CD4-positive, alpha-beta memory T cell (primary cell): ENCODE measurements around the gene UNC50. TPM values are rescaled to one million over a fixed set of nuclear protein-coding genes. Genes with fewer than 3 reads are reported as not detected.
A peak's percentile ranks its signal among the peaks of the same experiment; 100 is the strongest.
"Not testable (repeated sequence)": the region's sequence is repeated elsewhere in the genome, so short reads cannot be mapped to it uniquely, and the experiment has no call there.

Experiments used
- CTCF ChIA-PET: fragments of 350-600 bp; sonication (Branson Sonifier 250); formaldehyde crosslinking; loops from one replicate; lab custom pipeline; 2021; ENCODE audit warnings: inconsistent platforms; ENCODE audit not compliant: partially characterized antibody; lab: Charles Lee
- POLR2A ChIA-PET: fragments of 350-600 bp; sonication (Branson Sonifier 250); formaldehyde crosslinking; loops from one replicate; lab custom pipeline; 2021; ENCODE audit not compliant: partially characterized antibody; lab: Charles Lee
- DNase-seq, 5 donors: peaks; one replicate each; pipeline versions ENCODE4 v3.0.0 to v3.0.0-alpha.2; 2020 to 2022; ENCODE audit warnings: mixed read lengths in 1 of 5
- H3K27ac ChIP-seq: one replicate; pipeline ENCODE4 v1.7.0; 2013; ENCODE audit warnings: low read depth, low read length
- H3K27me3 ChIP-seq: 2 replicates; pipeline ENCODE4 v1.7.0; 2013; ENCODE audit warnings: mild to moderate bottlenecking, low read length, moderate library complexity; ENCODE audit not compliant: insufficient read depth
- H3K36me3 ChIP-seq: 2 replicates; pipeline ENCODE4 v1.7.0; 2013; ENCODE audit warnings: mild to moderate bottlenecking, low read length, moderate library complexity; ENCODE audit not compliant: insufficient read depth
- H3K4me1 ChIP-seq: 2 replicates; pipeline ENCODE4 v1.7.0; 2013; ENCODE audit warnings: mild to moderate bottlenecking, low read length, moderate library complexity; ENCODE audit not compliant: insufficient read depth
- H3K4me3 ChIP-seq, 2 donors: one replicate each; pipeline ENCODE4 v1.7.0; 2013; ENCODE audit warnings: low read length in 2 of 2, mild to moderate bottlenecking in 1 of 2
- H3K9me3 ChIP-seq, 2 donors: one replicate each; pipeline ENCODE4 v1.7.0; 2013; ENCODE audit warnings: low read length in 2 of 2, control low read depth in 1 of 2; ENCODE audit not compliant: control insufficient read depth in 1 of 2
- H3K27ac Mint-ChIP-seq, 7 donors: one replicate each; pipeline ENCODE4 v1.8.0; 2020 to 2021; ENCODE audit warnings: mixed read lengths in 7 of 7, mild to moderate bottlenecking in 6 of 7, inconsistent platforms in 3 of 7, moderate library complexity in 3 of 7
- H3K27me3 Mint-ChIP-seq, 2 donors: one replicate each; pipeline ENCODE4 v1.8.0; 2020 to 2021; ENCODE audit warnings: mixed read lengths in 2 of 2
- H3K36me3 Mint-ChIP-seq, 2 donors: one replicate each; pipeline ENCODE4 v1.8.0; 2020 to 2021; ENCODE audit warnings: mixed read lengths in 2 of 2, inconsistent platforms in 1 of 2, mild to moderate bottlenecking in 1 of 2
- H3K4me1 Mint-ChIP-seq, 4 donors: one replicate each; pipeline ENCODE4 v1.8.0; 2020 to 2021; ENCODE audit warnings: mixed read lengths in 4 of 4, mild to moderate bottlenecking in 1 of 4
- H3K4me3 Mint-ChIP-seq, 8 donors: one replicate each; pipeline ENCODE4 v1.8.0; 2020 to 2021; ENCODE audit warnings: mixed read lengths in 8 of 8, mild to moderate bottlenecking in 7 of 8, moderate library complexity in 6 of 8, inconsistent platforms in 3 of 8
- H3K9me3 Mint-ChIP-seq, 8 donors: one replicate each; pipeline ENCODE4 v1.8.0; 2020 to 2021; ENCODE audit warnings: mixed read lengths in 8 of 8, mild to moderate bottlenecking in 5 of 8, inconsistent platforms in 3 of 8, moderate library complexity in 1 of 8
- intact Hi-C: fragments of 100-400 bp; cut with micrococcal nuclease; formaldehyde crosslinking; loops from one replicate; pipeline ENCODE4 v1.15.1; 2023
- polyA plus RNA-seq, 2 donors: library from polyadenylated mRNA; unstranded; fragments of 300-500 nt; fragmentation: Illumina TruSeq; gene quantifications; one replicate each; pipeline ENCODE4 v1.2.3, GENCODE V29; 2021
- total RNA-seq, 2 experiments: library from RNA; stranded (reverse); gene quantifications; one replicate each; pipeline ENCODE4 v1.2.3, GENCODE V29; 2021

Gene UNC50
- total and polyA plus RNA-seq, 4 experiments from 2014 or later = 41.8 to 48.8 (median 45.4) TPM

GRCh38 chr2:98594665-98595064, 13.7 kb upstream of the UNC50 start:
- H3K27ac ChIP-seq, POLR2A ChIA-PET, H3K4me1 ChIP-seq, CTCF ChIA-PET, H3K4me3 Mint-ChIP-seq, H3K4me3 ChIP-seq, intact Hi-C loops, H3K27me3 ChIP-seq, H3K9me3 ChIP-seq, H3K27me3 Mint-ChIP-seq, DNase-seq: not testable (repeated sequence)
- H3K36me3 ChIP-seq = peaks cover 33% of the 10 kb centered on the region
- Mint-ChIP-seq H3K36me3 (peaks cover 63 to 65% of the 10 kb centered on the region in 2 donors), H3K9me3 (peaks cover 3 to 11% (median 5%) of the 10 kb centered on the region in 8 donors), H3K4me1 (peaks cover 11 to 20% (median 12%) of the 10 kb centered on the region in 4 donors), H3K27ac (peak overlapping the region in 1 of 7 donors; percentile 22)

- Mint-ChIP-seq H3K27ac (peak overlapping the region in 6 of 7 donors; percentile 8 to 88 (median 73)), H3K4me3 (peak overlapping the region in 1 of 8 donors; percentile 32), H3K27me3 (no peaks in the 10 kb centered on the region), H3K36me3 (peaks cover 23 to 60% of the 10 kb centered on the region in 2 donors), H3K9me3 (peaks cover 0 to 3% (median 2%) of the 10 kb centered on the region in 8 donors), H3K4me1 (peaks cover 8 to 13% (median 11%) of the 10 kb centered on the region in 4 donors)
- CTCF ChIA-PET = interaction anchor here (0.6 to 1.2 kb wide), 2 partner anchors 8 to 9 kb away, joined by 3 to 4 read pairs; no protein-coding TSS in a partner anchor
- H3K9me3 ChIP-seq = peaks cover 0 to 4% of the 10 kb centered on the region in 2 donors
- DNase-seq = no peak
- no peaks in the 10 kb centered on the region for H3K27me3 ChIP-seq
- peaks cover 15% of the 10 kb centered on the region for H3K36me3 ChIP-seq
- H3K4me3 ChIP-seq = no peak overlapping the region
- no peaks in the 10 kb centered on the region for H3K4me1 ChIP-seq
- intact Hi-C loops = no loop called here
- POLR2A ChIA-PET = interaction anchor here (0.7 kb wide), 1 partner anchor 17 kb away, joined by 3 read pairs; no protein-coding TSS in a partner anchor
- no peak overlapping the region for H3K27ac ChIP-seq
Measured at GRCh38 chr2:98598781-98599428, 9.5 kb upstream of the UNC50 start.

- Mint-ChIP-seq H3K27ac (peak overlapping the region in 5 of 7 donors; percentile 55 to 77 (median 75)), H3K9me3 (no peaks in the 10 kb centered on the region), H3K27me3 (no peaks in the 10 kb centered on the region), H3K4me3 (no peak overlapping the region), H3K4me1 (peaks cover 24 to 35% (median 27%) of the 10 kb centered on the region in 4 donors), H3K36me3 (peaks cover 13 to 55% of the 10 kb centered on the region in 2 donors)
- POLR2A ChIA-PET = no interaction called here
- no peaks in the 10 kb centered on the region for H3K9me3 ChIP-seq
- H3K4me1 ChIP-seq = peaks cover 21% of the 10 kb centered on the region
- intact Hi-C loops = loop anchor here (1.0 kb wide), 1 partner anchor 188 kb away; no protein-coding TSS in a partner anchor
- H3K27me3 ChIP-seq = no peaks in the 10 kb centered on the region
- CTCF ChIA-PET = interaction anchor here (0.8 to 1.1 kb wide), 2 partner anchors 44 to 190 kb away, joined by 3 read pairs; no protein-coding TSS in a partner anchor
- H3K27ac ChIP-seq = no peak overlapping the region
- no peak overlapping the region for H3K4me3 ChIP-seq
- H3K36me3 ChIP-seq = peaks cover 15% of the 10 kb centered on the region
- DNase-seq = no peak
Measured at GRCh38 chr2:98601532-98602132, 6.8 kb upstream of the UNC50 start.

GRCh38 chr2:98604547-98604946, 3.8 kb upstream of the UNC50 start:
- no peaks in the 10 kb centered on the region for H3K27me3 Mint-ChIP-seq
- CTCF ChIA-PET = no interaction called here

GRCh38 chr2:98605076-98605475, 3.3 kb upstream of the UNC50 start:
- Mint-ChIP-seq H3K27ac (peak overlapping the region; percentile 23 to 89 (median 74)), H3K9me3 (no peaks in the 10 kb centered on the region), H3K36me3 (peaks cover 0 to 39% of the 10 kb centered on the region in 2 donors), H3K27me3 (no peaks in the 10 kb centered on the region), H3K4me1 (peaks cover 37 to 67% (median 42%) of the 10 kb centered on the region in 4 donors), H3K4me3 (peak overlapping the region in 1 of 8 donors; percentile 16)
- Histone ChIP-seq H3K4me3 (no peak overlapping the region), H3K27me3 (no peaks in the 10 kb centered on the region), H3K4me1 (peaks cover 45% of the 10 kb centered on the region), H3K36me3 (peaks cover 7% of the 10 kb centered on the region), H3K27ac (no peak overlapping the region), H3K9me3 (no peaks in the 10 kb centered on the region)
- CTCF ChIA-PET = no interaction called here
- POLR2A ChIA-PET = no interaction called here
- intact Hi-C loops = loop anchor here (5.0 kb wide), 1 partner anchor 143 kb away; no protein-coding TSS in a partner anchor
- no peak for DNase-seq

More at GRCh38 chr2:98604547-98604946, 3.8 kb upstream of the UNC50 start:
- Histone ChIP-seq H3K27ac (no peak overlapping the region), H3K9me3 (no peaks in the 10 kb centered on the region), H3K4me3 (no peak overlapping the region), H3K27me3 (no peaks in the 10 kb centered on the region), H3K4me1 (peaks cover 40% of the 10 kb centered on the region), H3K36me3 (peaks cover 11% of the 10 kb centered on the region)
- intact Hi-C loops = no loop called here
- Mint-ChIP-seq H3K36me3 (peaks cover 0 to 44% of the 10 kb centered on the region in 2 donors), H3K27ac (peak overlapping the region; percentile 36 to 89 (median 82)), H3K4me1 (peaks cover 32 to 61% (median 37%) of the 10 kb centered on the region in 4 donors), H3K4me3 (no peak overlapping the region), H3K9me3 (no peaks in the 10 kb centered on the region)
- no peak for DNase-seq
- POLR2A ChIA-PET = no interaction called here

- ChIA-PET POLR2A (interaction anchor here (1.2 to 1.8 kb wide), 2 partner anchors 11 to 194 kb away, joined by 3 to 7 read pairs; no protein-coding TSS in a partner anchor), CTCF (interaction anchor here (1.0 kb wide), 1 partner anchor 216 kb away, joined by 3 read pairs; no protein-coding TSS in a partner anchor)
- no peak for DNase-seq
- H3K27me3 ChIP-seq = no peaks in the 10 kb centered on the region
- H3K9me3 ChIP-seq = no peaks in the 10 kb centered on the region
- Mint-ChIP-seq H3K9me3 (no peaks in the 10 kb centered on the region), H3K4me1 (peaks cover 49 to 80% (median 55%) of the 10 kb centered on the region in 4 donors), H3K4me3 (peak overlapping the region in 7 of 8 donors; percentile 36 to 95 (median 87)), H3K36me3 (peaks cover 6 to 37% of the 10 kb centered on the region in 2 donors), H3K27ac (peak overlapping the region; percentile 89 to 94 (median 91)), H3K27me3 (no peaks in the 10 kb centered on the region)
- no peaks in the 10 kb centered on the region for H3K36me3 ChIP-seq
- intact Hi-C loops = loop anchor here (5.0 kb wide), 1 partner anchor 144 kb away; no protein-coding TSS in a partner anchor
- H3K27ac ChIP-seq = peak overlapping the region; percentile 88
- H3K4me3 ChIP-seq = no peak overlapping the region
- peaks cover 59% of the 10 kb centered on the region for H3K4me1 ChIP-seq
Measured at GRCh38 chr2:98606431-98606830, 2.0 kb upstream of the UNC50 start.
